ENCODE measurements around the gene SYNGR1.
A peak's percentile ranks its signal among the peaks of the same experiment; 100 is the strongest.

GRCh38 chr22:39349506-39349966, 255 bp upstream of the SYNGR1 start:
- TF ChIP-seq POLR2A (IDR thresholded peaks at IDR 0.05; ENCODE audit: low read length): peak; percentile 23; the same call in 1 of the 2 replicates
- TF ChIP-seq EP300 (IDR thresholded peaks at IDR 0.05): no peak
- TF ChIP-seq SREBF2 (IDR thresholded peaks at IDR 0.05): no peak
- no peak for TF ChIP-seq BHLHE40 (IDR thresholded peaks at IDR 0.05; ENCODE audit: low read depth, low read length)

All from A549 (cell line).